ENCODE measurements around the gene ZNF608. TPM values are rescaled to one million over a fixed set of nuclear protein-coding genes. Genes with fewer than 3 reads are reported as not detected.

The ZNF608 gene
- total RNA-seq, 1 donor from 2014 or later, result 22.6 TPM

DNA sequence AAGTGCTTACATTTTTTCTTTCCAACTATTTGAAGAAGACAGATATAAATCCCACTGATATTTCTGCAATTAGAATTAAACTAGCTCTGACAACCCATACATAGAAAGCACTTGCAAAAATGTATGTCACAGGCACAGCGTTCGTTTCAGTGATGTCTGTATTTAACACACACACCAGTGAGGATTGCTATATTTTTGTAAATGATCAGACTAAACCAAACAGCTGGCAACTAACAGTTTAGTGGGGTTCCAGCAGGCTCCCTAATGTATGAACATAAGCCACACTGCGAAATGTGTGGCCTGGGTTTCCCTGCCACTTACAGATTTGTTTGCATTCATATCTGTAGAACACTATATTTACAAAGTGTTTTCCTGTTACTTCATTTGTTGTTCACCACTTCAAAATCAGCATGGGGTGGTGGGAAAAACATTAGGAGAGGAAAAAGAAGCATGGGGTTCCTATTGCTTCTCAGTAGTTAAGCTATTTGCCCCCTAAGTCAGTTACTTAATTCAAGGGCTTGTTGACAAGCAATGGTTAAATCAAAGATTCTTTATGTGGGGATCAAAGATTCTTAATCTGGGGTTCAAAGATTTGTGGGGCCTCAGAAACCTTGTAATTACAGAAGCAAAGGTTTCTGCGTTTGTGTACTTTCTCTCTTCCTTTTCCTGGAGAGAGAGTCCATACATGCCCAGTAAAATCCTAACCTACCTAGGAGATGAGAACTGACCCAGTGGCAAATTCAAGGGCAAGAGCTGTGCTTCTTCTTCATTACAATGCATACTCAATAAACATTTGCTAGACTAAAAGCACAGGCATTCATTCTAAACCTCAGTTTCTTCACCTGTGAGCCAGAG is 27.1 kb downstream of the ZNF608 start:
- DNase-seq (ENCODE audit: low spot score), result no peak

DNA sequence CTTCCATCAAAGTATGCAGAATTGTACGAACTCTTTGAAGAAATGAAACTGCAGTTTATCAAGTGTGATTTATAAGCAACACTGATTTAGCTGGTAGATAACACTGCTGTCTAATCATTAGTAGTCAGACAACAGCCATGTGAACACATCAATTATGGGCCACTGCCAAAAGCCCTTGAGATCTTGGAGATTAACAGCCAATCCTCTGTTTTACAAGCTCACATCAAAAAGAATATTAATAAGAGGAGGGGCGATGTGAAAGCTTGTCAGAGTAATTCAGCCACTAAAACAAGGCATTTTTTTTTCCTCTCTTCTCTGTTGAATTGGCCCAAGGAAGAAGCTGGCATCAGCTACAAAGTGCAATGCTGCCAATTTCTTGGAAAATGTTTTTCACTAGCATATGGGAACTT is 28.1 kb downstream of the ZNF608 start:
- peak; percentile 72 for DNase-seq (ENCODE audit: low spot score)

DNA sequence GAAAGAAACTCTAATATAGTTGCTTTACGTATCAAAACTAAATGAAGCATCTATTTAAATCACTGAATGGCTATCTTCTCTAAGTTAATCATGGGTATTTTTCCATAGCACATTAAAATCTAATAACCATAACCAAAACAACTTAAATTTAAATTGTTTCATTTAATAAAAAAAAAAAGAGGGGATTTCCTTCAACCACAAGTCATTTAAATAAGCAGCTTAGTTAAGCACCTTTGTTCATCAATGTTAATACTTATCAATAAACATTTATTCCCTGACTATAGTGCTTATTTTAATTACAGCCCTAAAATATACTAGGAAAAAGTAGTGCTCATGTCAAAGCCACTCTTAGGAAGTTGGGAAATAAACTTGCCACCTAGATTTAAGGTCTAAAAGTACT is 30.3 kb downstream of the ZNF608 start:
- no peak for DNase-seq (ENCODE audit: low spot score)

DNA sequence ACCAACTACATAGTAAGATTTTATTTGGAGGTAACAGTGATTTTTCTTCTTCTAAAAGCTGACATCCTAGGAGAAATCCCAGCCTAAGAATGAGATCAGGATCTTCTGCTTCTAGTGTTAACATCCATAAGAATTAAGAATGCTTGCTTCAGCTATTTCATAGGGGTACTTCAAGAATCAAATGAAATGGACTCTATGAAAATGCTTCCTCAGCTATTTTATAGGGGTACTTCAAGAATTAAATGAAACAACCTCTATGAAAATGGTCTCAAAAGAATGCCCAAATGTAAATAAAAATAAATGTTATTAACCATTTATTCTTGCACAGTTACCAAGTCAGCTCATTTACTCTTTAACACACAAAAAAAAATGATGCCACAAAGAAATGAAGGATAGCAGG is 31.5 kb downstream of the ZNF608 start:
- DNase-seq (ENCODE audit: low spot score), result no peak

DNA sequence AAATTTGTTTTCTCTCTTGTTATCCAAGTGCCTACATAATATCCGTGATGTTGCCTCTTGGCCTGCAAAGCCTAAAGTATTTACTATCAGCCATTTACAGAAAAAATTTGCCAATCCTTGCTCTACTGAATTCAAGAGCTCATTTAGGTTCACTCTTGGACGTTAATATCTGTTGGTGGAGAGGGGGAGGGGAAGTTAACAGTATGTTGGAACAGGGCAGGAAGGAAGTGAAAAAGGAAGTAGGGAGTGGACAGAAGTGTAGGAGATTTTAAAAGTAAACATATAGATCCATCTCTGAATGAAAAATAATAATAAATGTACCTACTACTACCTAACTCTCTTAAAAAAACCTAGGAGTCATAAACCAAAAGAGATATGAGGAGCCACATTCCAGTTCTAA is 32.8 kb downstream of the ZNF608 start:
- DNase-seq (ENCODE audit: low spot score), result no peak

DNA sequence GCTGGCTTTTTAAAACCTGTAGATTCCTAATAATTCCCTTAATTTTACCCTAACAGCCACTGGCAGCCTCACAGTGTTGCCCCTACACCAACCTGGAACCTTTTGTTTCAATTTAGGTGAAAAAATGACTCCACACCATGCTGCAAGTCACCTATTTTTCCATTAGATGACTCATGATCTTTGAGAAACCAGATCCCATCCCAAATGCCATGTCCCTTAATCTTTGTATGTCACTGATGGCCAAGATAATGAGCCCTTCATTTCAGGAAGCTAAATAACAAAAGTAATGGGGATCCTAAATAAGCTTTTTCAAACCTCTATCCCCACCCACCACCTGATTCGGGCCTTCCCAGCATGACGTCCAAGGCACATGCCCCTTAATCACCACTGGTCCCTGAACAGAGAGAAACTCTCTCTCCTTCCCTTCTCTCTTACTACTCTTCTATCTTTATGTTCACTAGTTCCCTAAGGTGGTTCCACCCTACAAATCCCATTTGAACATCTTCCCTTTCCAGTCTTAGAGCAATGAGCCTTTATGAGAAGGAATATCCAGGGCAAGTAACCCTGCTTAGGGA is 33.6 kb downstream of the ZNF608 start:
- DNase-seq (ENCODE audit: low spot score), result no peak

DNA sequence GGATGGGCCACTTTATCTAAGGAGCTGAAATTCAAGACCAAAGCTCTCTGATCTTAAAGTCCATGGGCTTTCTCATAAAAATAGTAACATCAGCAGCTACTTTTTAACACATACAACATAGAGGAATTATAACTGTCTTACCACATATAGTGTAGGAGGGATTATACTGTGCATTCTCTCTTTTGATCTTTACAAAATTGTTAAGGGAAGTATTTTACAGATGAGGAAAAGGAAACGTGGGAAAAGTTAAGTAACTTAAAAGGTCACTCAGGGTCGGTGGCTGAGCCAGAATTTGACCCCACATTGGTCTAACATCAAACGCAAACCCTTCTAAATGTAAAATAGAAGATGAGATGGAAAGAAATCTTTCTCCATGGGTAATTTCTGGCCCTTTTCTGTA is 38.4 kb downstream of the ZNF608 start:
- no peak for DNase-seq (ENCODE audit: low spot score)

DNA sequence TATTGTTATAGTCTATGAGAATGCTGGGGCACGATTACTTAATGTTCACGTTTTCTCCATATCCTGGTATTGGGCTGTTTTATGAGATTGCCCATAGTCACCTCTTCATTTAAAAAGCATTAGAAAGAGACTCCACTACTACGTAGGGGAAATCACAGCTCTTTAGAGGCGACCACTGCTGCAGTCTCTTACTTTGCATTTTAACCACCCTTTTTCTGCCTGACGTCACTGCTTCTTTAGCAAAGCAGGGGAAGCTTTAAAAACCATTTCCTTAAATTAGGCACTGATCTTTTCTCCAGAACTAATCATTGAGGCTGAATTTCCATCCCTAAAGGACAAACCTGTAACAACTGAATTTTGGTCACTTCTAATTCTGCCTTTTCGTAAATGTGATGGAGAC is 38.9 kb downstream of the ZNF608 start:
- no peak for DNase-seq (ENCODE audit: low spot score)

DNA sequence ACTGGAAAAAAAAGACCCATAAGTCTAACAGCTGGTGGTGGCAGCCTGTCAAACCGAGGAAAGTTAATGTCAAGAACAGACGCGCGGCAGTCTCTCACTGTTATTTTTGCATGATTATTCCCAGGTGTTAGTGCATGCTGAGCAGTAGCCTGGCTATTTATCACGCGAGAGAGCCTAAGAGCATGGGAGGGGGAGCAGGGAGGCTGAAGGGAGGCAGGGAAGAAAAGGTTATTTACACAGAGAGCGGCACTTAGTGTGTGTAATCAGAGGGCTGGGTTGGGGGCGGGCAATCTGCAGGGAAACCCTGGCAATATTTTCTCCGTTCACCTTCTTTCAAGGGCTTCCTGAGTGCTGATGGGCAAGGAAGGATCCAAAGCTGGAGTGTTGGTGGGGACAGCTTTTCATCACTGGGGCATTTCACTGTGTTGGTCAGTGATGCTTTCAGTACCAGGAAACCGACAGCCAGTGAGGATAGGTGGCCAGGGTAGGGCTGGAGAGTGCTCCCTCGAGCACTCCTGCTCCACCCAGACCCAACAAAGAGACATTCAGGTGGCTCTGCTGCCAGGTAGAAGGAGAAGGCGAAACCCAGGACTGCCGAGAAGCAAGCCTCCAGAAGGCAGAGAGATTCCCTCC is 39.6 kb downstream of the ZNF608 start:
- peak; percentile 19 for DNase-seq (ENCODE audit: low spot score)

DNA sequence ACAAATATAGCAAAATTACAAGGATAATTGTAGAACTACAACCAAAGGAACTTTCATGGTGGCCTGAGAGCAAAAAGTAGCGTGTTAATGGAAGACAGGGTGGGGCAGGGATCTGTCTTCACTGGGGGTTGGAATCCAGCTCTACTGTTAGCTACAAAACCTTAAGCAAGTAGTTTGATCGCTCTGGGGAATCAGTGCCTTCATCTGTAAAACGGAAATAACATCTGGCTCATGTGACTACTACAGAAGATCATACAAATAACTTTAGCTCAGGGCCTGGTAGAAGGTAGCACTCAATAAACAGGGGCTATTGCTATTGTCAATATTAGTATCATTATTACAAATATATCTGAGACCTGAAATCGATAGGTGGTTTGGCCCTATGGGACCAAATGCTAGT is 40.4 kb downstream of the ZNF608 start:
- DNase-seq (ENCODE audit: low spot score), result no peak

DNA sequence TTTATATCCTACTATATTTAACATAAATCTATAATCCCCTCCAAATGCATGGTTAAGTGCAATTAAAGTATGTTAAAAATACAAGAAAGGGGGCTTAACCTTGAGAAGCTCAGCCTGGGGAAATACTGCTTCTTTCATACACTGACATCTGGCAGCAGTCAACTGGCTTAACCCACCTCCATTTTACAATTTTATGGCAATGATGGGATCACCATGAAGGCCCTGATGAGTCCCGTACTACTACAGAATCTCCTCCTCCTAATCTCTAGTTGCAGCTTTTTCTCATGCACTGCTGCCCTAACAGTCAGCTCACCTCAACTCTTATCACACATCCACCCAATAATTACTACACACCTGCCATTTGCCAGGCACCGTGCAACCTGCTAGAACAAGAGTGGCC is 40.9 kb downstream of the ZNF608 start:
- no peak for DNase-seq (ENCODE audit: low spot score)

DNA sequence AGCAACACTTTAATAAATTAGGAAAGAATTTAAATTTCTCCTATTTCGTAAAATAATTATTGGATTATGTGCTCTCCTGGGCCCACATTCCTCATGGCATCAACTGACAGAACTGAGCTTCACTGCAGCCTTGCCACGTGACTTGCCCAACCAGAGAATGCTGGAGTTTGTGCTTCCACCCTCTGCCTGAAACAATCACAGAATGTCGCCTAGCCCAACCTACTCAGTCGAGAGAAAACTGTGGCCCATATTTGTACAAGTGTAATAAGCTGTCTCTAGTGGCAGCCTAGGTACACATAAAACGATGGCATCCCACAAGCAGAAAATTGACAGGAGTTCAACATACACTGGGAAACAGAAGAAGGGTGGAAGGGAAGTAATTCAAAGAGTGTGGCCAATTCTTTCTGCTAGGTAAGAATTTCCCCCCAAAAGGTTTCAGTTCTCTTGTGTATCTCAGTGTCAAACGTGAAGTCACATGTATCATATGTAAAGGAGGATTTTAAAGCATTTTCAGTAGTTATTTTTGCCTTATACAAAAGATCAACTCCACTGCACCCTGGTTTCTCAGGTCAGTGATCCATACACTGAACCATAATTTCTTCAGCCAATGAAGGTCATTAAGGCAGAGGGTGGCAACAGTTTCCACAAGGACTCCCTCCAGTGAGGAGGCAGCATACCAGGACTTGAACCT is 41.7 kb downstream of the ZNF608 start:
- DNase-seq (ENCODE audit: low spot score), result no peak

DNA sequence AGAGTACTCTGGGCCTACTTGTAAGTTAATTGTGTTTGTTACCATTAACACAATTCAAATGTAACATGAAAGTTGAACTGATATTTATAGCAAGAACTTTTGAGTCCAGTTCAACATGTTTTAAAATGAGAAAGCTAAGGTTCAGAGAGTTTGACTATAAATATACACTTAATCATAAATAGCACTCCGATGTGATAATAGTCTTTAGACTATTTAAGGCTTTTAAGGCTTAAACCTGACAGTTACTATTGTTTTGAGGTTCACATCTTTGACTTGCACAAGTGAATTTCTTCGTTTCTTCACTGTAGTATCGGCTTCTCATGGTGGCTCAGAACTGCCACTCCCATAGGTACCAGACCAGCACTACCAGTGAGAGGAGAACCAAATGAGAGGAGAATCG is 42.4 kb downstream of the ZNF608 start:
- no peak for DNase-seq (ENCODE audit: low spot score)

DNA sequence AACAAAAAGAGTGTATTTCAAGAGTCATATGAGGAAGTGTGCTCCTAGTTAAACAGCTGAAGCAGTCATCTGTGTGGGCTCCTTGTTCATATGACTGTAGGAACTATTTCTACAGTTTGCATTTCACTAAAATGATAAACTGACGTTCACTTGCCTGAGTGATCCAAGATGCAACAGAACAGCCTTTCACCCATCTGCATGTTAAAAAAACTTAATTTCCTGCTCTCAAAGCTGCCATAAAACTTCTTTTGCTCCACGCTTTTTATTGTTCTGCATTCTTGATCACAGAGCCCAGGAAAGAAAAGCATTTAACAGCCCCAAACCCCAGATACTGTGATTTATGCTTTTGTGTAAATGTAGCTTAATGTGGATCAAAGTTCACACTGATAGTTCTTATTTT is 43.9 kb downstream of the ZNF608 start:
- DNase-seq (ENCODE audit: low spot score), result no peak

DNA sequence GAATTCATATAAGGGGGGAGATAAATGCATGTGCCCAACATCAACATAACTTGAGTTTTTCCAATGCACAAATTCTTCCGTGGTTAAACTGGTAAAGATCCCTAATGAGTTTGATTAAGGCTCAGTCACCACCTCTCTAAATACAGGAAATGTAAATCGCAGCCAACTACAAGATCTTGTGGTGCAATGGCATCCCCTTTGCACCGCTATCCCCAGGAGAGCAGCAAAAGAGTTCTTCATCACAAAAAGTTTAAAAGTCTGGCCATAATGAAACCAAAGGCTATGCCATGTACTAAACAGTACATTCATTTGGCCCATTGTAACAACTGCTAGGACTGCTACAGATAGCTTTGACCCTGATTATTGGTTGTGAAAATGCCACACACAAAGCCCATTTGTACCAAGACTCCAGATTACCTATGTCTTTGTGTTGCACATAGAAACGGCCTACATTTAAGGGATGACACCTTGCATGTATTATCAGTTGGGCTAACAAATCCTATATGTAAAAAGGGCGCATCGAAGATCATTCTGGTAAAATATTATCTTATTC is 44.5 kb downstream of the ZNF608 start:
- DNase-seq (ENCODE audit: low spot score), result no peak

DNA sequence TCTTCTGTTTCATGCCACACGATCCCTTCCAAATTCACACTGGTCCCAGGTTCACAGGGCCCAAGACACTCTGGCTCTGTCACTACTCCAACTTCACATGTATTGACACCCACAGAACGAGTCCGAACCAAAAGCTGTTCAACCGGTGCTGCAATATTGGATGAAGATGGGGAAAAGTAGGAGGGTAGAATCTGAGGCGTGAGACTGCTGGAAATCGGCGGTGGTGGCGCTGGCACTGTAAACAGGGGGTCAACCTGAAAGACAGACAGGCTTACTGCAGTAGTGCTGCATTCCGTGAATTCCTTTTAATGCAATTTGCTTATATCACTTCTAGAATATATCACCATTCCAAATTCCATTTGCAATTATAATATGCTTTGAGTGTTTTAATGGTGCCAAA is 45.4 kb downstream of the ZNF608 start:
- no peak for DNase-seq (ENCODE audit: low spot score)

DNA sequence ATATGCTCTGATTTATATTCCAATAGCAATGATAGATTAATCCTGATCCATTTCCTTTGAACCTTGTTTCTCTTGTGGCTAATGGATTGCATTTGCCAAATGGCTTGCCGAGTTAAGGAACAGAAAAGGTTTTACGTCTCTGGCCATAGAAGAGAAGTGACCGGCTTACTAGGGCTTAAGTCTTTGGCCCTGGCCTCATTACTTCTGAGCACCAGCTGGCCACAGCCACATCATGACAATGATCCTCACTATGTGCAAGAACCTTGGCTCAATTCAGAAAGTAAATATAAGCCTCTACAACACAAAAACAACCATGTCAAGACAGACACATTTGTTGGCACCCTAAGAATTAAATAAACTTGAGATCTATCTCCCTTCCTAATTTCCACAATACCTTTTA is 46.1 kb downstream of the ZNF608 start:
- no peak for DNase-seq (ENCODE audit: low spot score)

DNA sequence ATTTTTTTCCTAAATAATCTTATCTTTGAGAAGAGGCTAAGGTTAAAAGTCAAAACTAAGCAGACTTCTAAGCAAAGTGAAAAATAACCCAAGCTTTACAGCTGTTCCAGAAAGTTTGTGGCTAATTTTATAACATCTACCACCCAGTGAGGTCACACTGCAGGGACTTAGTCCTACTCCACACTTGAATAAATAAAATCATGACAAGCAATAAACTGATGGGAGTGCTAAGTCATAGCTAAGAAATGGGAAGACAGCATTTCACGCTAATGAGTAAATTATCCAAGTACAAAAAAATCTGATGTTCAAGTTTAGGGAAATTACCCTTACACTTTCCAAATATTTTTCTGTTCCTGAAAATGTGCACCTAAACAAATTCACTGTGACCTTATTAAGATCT is 47.7 kb downstream of the ZNF608 start:
- peak; percentile 44 for DNase-seq (ENCODE audit: low spot score)

DNA sequence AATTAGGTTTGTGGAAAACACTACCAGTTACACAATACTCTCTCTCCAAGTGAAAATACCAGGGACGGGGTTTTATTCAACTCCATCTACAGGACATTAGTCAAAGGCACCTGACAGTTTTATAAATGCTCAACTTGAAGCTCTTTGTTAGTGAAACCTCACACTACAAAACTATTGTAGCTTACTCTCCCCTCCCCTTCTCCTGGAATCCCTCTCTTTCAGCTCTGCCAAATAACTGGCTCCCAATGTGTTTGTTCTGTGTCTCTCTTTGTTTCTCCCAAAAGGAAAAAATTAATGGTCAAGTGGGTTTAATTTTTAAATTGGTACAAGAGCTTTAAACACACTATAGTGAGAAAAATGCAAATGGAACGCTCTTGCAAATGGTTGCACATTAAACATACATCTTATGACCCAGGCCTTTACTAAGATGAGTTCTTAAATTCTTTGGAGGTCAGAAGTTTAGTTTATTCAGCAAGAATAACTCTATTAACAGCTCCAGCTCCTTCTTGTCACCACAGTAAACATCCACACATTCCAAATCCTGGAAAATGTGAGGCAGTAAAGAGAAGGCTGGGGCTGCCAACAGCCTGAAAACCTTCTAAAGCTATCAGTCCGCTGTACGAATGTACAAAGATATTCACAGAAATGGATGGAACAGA is 48.4 kb downstream of the ZNF608 start:
- DNase-seq (ENCODE audit: low spot score), result peak; percentile 79

DNA sequence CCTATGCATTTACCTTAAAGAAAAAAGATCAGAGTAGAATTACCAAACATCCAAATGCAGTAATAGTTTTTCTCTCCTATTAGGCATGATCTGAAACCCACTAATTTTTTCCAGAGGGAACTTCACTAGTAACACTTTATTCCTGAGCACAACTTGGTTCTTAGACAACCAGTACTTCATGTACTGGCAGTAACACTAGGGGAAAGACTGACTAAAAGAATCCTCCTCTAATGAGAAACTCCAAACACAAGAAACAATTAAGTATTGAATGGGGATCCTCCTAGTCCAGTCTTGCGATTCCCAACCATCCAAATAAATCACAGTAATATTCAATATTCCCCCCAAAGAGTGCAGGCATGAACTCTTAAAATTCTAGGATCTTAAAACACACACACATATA is 48.9 kb downstream of the ZNF608 start:
- DNase-seq (ENCODE audit: low spot score), result no peak

DNA sequence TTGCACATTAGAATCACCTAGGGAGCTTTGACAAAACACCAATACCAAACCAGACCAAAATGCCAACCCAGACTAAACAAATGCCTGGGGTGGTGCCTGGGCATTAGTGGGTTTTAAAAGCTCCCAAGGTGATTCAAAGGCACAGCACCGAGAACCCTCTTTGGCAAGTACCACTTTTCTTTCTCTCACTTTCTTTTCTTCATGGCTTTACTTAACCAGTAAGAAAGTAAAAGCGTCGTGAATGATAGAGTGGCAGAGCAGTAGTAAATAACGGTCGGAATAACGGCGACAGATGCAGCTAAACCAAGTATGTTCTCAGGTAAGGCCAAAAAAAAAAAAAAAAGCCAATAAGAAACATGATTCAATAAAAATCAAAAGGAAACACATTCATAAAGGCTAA is 49.5 kb downstream of the ZNF608 start:
- DNase-seq (ENCODE audit: low spot score), result no peak

Measured in umbilical cord (tissue), 2 donors.